22Rv1 (cell line): ENCODE measurements around the gene KRTAP4-16.

ENCODE experiments used
- ZFX ChIP-seq: fragments of 450-650 bp; IDR thresholded peaks from 2 replicates; pipeline ENCODE4 v1.6.1; 2017; ENCODE audit warnings: antibody characterized with exemption, borderline replicate concordance
- TF ChIP-seq, protein P1 (sequence below): fragments of 450-650 bp; IDR thresholded peaks from 2 replicates; pipeline ENCODE4 v1.5.1; 2017; ENCODE audit warnings: mild to moderate bottlenecking

- TF ChIP-seq, protein P1, sequence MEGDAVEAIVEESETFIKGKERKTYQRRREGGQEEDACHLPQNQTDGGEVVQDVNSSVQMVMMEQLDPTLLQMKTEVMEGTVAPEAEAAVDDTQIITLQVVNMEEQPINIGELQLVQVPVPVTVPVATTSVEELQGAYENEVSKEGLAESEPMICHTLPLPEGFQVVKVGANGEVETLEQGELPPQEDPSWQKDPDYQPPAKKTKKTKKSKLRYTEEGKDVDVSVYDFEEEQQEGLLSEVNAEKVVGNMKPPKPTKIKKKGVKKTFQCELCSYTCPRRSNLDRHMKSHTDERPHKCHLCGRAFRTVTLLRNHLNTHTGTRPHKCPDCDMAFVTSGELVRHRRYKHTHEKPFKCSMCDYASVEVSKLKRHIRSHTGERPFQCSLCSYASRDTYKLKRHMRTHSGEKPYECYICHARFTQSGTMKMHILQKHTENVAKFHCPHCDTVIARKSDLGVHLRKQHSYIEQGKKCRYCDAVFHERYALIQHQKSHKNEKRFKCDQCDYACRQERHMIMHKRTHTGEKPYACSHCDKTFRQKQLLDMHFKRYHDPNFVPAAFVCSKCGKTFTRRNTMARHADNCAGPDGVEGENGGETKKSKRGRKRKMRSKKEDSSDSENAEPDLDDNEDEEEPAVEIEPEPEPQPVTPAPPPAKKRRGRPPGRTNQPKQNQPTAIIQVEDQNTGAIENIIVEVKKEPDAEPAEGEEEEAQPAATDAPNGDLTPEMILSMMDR, result no peak
- no peak for TF ChIP-seq ZFX
Observed at GRCh38 chr17:41098042-41098441, 4.0 kb downstream of the KRTAP4-16 start, which contains the start of gene KRTAP4-8.
